Measurements from ENCODE around the gene RAD52.

Gene RAD52

DNA sequence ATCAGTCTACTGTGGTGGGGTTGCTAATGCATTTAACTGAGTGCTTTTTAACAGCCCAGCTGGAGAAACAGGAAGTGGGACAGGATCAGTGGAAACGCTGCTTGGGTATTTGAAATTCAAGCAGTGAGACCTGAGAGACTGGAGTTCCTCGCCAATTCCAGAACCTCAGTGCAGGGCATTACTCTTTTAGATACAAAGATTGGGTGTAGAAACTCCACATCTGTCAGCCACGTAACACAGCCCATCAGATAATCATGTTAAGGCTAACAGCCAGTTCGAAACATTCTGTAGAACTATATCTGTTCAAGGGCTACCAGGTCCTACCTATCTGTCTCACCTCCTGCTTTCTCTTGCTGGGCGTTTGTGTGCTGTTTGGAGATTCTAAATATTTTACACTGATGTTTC is 45.5 kb downstream of the RAD52 start:
- peaks cover 75% of the 10 kb centered on the region for H3K36me3 Mint-ChIP-seq (ENCODE audit: insufficient read depth)
- ATAC-seq (replicated peaks) (no peak), DNase-seq (no peak)
- peaks cover 11 to 28% of the 10 kb centered on the region in 2 donors for H3K4me1 Mint-ChIP-seq (ENCODE audit: low read depth in 2 of 2)
- H3K27ac Mint-ChIP-seq: peak overlapping the region in 1 of 2 donors; percentile 76
- no peaks in the 10 kb centered on the region for H3K27me3 Mint-ChIP-seq
- no peak overlapping the region for H3K4me3 Mint-ChIP-seq
- no peaks in the 10 kb centered on the region for H3K9me3 Mint-ChIP-seq

DNA sequence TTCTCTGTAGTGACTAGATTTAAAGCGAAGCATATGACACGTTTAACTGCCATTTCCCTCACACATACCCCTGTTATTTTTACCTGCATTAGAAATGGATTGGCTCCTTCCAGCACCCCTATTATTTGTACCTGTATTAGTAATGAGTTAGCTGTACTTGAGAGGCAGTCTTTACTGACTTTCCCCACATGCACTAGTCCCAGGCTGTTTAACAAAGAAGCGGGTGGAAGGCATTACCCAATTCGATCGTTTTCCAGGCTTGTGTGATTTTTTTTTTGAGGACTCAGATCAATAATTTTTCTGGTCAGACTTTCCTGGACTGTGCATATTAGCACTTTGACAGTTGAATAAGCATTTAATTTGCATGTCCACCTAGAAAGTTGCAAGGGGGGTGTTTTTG is 46.4 kb downstream of the RAD52 start:
- DNase-seq: no peak

DNA sequence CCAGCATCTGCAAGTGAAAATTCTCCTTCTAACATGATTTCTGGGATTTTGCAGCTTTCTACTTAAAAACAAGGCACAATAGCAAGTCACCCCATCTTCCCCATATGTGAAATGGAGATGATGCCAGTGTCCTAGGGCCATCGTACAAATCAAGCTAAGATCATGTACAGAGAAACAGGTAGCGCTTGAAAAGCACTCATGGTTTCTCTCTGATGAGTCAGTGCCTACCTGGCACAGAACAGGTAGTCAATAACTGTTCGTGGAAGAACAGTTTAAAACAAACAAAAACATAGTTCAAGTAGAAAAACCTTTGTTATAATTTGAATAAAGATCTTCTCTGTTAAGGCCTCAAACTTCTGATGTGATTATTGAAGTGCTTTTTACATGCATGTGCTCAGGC is 46.9 kb downstream of the RAD52 start:
- DNase-seq: no peak
- peaks cover 72% of the 10 kb centered on the region for H3K36me3 Mint-ChIP-seq (ENCODE audit: insufficient read depth)
- H3K4me1 Mint-ChIP-seq (ENCODE audit: low read depth in 2 of 2): peaks cover 11 to 28% of the 10 kb centered on the region in 2 donors
- no peak overlapping the region for H3K4me3 Mint-ChIP-seq
- no peaks in the 10 kb centered on the region for H3K27me3 Mint-ChIP-seq
- ATAC-seq (replicated peaks): no peak
- H3K27ac Mint-ChIP-seq: peak overlapping the region in 1 of 2 donors; percentile 62
- H3K9me3 Mint-ChIP-seq: no peaks in the 10 kb centered on the region

More for the DNA sequence above, 46.4 kb downstream of the RAD52 start:
- H3K36me3 Mint-ChIP-seq (ENCODE audit: insufficient read depth): peaks cover 72% of the 10 kb centered on the region
- ATAC-seq (replicated peaks): no peak
- no peaks in the 10 kb centered on the region for H3K27me3 Mint-ChIP-seq
- peak overlapping the region in 1 of 2 donors; percentile 76 for H3K27ac Mint-ChIP-seq
- H3K4me1 Mint-ChIP-seq (ENCODE audit: low read depth in 2 of 2): peaks cover 11 to 28% of the 10 kb centered on the region in 2 donors
- no peaks in the 10 kb centered on the region for H3K9me3 Mint-ChIP-seq
- H3K4me3 Mint-ChIP-seq: no peak overlapping the region

DNA sequence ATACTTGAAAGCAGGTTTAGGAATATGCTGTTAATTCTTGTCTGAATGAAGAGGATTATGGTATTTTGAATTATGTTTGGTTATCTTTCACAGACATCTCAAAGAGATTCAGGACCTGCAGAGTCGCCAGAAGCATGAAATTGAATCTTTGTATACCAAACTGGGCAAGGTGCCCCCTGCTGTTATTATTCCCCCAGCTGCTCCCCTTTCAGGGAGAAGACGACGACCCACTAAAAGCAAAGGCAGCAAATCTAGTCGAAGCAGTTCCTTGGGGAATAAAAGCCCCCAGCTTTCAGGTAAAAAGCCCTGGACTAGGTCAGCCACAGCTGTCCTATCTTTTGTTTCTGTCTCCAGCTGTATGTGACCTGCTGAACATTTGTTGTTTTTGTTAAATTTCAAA is 52.1 kb downstream of the RAD52 start:
- DNase-seq: no peak
- peaks cover 71% of the 10 kb centered on the region for H3K36me3 Mint-ChIP-seq (ENCODE audit: insufficient read depth)
- H3K27me3 Mint-ChIP-seq: no peaks in the 10 kb centered on the region
- H3K9me3 Mint-ChIP-seq: no peaks in the 10 kb centered on the region
- H3K4me1 Mint-ChIP-seq (ENCODE audit: low read depth in 2 of 2): no peaks in the 10 kb centered on the region
- H3K4me3 Mint-ChIP-seq: no peak overlapping the region
- H3K27ac Mint-ChIP-seq: no peak overlapping the region
- ATAC-seq (replicated peaks): no peak

DNA sequence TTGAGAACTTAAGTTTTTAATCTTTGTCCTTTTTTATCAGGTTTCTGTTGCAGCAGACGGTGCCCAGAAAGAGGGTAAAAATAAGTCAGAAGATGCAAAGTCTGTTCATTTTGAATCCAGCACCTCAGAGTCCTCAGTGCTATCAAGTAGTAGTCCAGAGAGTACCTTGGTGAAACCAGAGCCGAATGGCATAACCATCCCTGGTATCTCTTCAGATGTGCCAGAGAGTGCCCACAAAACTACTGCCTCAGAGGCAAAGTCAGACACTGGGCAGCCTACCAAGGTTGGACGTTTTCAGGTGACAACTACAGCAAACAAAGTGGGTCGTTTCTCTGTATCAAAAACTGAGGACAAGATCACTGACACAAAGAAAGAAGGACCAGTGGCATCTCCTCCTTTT is 53.5 kb downstream of the RAD52 start:
- ATAC-seq (replicated peaks): no peak
- no peak for DNase-seq
- peaks cover 69% of the 10 kb centered on the region for H3K36me3 Mint-ChIP-seq (ENCODE audit: insufficient read depth)
- no peaks in the 10 kb centered on the region for H3K9me3 Mint-ChIP-seq
- H3K4me1 Mint-ChIP-seq (ENCODE audit: low read depth in 2 of 2): no peaks in the 10 kb centered on the region
- no peak overlapping the region for H3K27ac Mint-ChIP-seq
- H3K27me3 Mint-ChIP-seq: no peaks in the 10 kb centered on the region
- no peak overlapping the region for H3K4me3 Mint-ChIP-seq

DNA sequence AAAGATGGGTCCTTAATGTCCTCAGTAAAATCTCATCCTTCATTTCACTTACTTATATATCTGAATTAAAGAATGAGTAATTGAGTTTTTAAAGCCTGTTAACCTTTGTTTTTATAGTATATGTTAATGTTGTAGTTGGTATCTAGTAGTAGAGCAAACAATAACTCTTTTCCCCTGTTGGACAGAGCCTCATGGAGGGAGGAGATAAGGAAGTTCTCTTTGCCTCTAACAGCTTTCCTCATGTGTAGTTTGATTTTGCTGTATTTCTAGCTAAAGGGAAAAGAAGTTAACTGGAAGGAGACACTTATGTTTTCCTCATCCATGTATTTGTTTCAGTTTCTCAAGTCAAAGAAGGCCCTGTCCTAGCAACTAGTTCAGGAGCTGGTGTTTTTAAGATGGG is 55.3 kb downstream of the RAD52 start:
- no peaks in the 10 kb centered on the region for H3K4me1 Mint-ChIP-seq (ENCODE audit: low read depth in 2 of 2)
- H3K9me3 Mint-ChIP-seq: no peaks in the 10 kb centered on the region
- H3K4me3 Mint-ChIP-seq: no peak overlapping the region
- no peak overlapping the region for H3K27ac Mint-ChIP-seq
- DNase-seq: no peak
- no peaks in the 10 kb centered on the region for H3K27me3 Mint-ChIP-seq
- H3K36me3 Mint-ChIP-seq (ENCODE audit: insufficient read depth): peaks cover 69% of the 10 kb centered on the region
- ATAC-seq (replicated peaks): no peak

DNA sequence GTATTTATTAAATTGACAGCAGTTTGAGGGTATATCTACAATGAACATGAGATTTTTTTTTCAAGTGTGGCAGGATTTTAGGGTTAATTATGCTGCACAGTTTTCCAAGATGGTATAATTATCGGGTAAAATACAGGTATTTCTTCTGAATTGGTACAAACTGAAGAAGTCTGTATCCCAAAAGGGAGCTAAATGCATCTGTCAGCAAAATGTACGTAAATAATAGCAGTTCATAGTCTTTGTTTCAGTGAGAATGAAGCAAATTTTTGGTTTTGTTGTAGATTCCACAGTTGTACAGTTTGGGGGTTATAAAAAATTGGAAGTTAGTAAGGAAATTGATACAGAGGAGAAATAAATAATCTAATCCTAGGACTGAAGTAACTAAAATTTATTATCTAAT is 63.3 kb downstream of the RAD52 start:
- no peak overlapping the region for H3K4me3 Mint-ChIP-seq
- H3K27ac Mint-ChIP-seq: peak overlapping the region in 1 of 2 donors; percentile 4

DNA sequence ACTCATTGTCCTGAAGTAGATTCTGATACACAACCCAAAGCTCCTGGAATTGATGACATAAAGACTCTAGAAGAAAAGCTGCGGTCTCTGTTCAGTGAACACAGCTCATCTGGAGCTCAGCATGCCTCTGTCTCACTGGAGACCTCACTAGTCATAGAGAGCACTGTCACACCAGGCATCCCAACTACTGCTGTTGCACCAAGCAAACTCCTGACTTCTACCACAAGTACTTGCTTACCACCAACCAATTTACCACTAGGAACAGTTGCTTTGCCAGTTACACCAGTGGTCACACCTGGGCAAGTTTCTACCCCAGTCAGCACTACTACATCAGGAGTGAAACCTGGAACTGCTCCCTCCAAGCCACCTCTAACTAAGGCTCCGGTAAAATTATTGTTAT is 63.8 kb downstream of the RAD52 start:
- no peaks in the 10 kb centered on the region for H3K27me3 Mint-ChIP-seq
- no peak overlapping the region for H3K4me3 Mint-ChIP-seq
- peaks cover 94% of the 10 kb centered on the region for H3K36me3 Mint-ChIP-seq (ENCODE audit: insufficient read depth)
- ATAC-seq (replicated peaks) (no peak), DNase-seq (no peak)
- H3K4me1 Mint-ChIP-seq (ENCODE audit: low read depth in 2 of 2): peaks cover 0 to 6% of the 10 kb centered on the region in 2 donors
- no peaks in the 10 kb centered on the region for H3K9me3 Mint-ChIP-seq
- peak overlapping the region in 1 of 2 donors; percentile 73 for H3K27ac Mint-ChIP-seq

More for the DNA sequence above, 63.3 kb downstream of the RAD52 start:
- ATAC-seq (replicated peaks) (no peak), DNase-seq (no peak)
- no peaks in the 10 kb centered on the region for H3K27me3 Mint-ChIP-seq
- H3K4me1 Mint-ChIP-seq (ENCODE audit: low read depth in 2 of 2): peaks cover 0 to 4% of the 10 kb centered on the region in 2 donors
- H3K36me3 Mint-ChIP-seq (ENCODE audit: insufficient read depth): peaks cover 94% of the 10 kb centered on the region
- H3K9me3 Mint-ChIP-seq: no peaks in the 10 kb centered on the region

DNA sequence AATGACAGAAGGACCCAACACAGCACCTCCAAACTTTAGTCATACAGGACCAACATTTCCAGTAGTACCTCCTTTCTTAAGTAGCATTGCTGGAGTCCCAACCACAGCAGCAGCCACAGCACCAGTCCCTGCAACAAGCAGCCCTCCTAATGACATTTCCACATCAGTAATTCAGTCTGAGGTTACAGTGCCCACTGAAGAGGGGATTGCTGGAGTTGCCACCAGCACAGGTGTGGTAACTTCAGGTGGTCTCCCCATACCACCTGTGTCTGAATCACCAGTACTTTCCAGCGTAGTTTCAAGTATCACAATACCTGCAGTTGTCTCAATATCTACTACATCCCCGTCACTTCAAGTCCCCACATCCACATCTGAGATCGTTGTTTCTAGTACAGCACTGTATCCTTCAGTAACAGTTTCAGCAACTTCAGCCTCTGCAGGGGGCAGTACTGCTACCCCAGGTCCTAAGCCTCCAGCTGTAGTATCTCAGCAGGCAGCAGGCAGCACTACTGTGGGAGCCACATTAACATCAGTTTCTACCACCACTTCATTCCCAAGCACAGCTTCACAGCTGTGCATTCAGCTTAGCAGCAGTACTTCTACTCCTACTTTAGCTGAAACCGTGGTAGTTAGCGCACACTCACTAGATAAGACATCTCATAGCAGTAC is 64.6 kb downstream of the RAD52 start:
- Mint-ChIP-seq H3K27me3 (no peaks in the 10 kb centered on the region), H3K36me3 (ENCODE audit: insufficient read depth) (peaks cover 94% of the 10 kb centered on the region), H3K9me3 (no peaks in the 10 kb centered on the region), H3K27ac (peak overlapping the region in 1 of 2 donors; percentile 73), H3K4me1 (ENCODE audit: low read depth in 2 of 2) (peaks cover 0 to 9% of the 10 kb centered on the region in 2 donors), H3K4me3 (no peak overlapping the region)
- no peak for DNase-seq
- no peak for ATAC-seq (replicated peaks)

DNA sequence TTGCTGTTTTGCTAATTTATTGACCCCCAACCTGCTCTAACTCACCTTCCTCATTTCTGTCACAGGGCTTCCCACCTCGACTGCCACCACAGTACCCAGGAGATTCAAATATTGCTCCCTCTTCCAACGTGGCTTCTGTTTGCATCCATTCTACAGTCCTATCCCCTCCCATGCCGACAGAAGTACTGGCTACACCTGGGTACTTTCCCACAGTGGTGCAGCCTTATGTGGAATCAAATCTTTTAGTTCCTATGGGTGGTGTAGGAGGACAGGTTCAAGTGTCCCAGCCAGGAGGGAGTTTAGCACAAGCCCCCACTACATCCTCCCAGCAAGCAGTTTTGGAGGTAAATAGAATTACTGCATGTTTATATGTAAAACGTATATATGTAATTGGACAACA is 68.8 kb downstream of the RAD52 start:
- no peak overlapping the region for H3K4me3 Mint-ChIP-seq
- ATAC-seq (replicated peaks) (no peak), DNase-seq (no peak)
- peaks cover 85% of the 10 kb centered on the region for H3K36me3 Mint-ChIP-seq (ENCODE audit: insufficient read depth)
- peaks cover 0 to 9% of the 10 kb centered on the region in 2 donors for H3K4me1 Mint-ChIP-seq (ENCODE audit: low read depth in 2 of 2)
- H3K27ac Mint-ChIP-seq: peak overlapping the region; percentile 36 to 73
- H3K27me3 Mint-ChIP-seq: no peaks in the 10 kb centered on the region
- no peaks in the 10 kb centered on the region for H3K9me3 Mint-ChIP-seq

DNA sequence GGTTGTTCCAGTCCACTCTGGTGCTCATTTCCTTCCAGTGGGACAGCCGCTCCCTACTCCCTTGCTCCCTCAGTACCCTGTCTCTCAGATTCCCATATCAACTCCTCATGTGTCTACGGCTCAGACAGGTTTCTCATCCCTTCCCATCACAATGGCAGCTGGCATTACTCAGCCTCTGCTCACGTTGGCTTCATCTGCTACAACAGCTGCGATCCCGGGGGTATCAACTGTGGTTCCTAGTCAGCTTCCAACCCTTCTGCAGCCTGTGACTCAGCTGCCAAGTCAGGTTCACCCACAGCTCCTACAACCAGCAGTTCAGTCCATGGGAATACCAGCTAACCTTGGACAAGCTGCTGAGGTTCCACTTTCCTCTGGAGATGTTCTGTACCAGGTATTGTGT is 69.9 kb downstream of the RAD52 start:
- H3K4me1 Mint-ChIP-seq (ENCODE audit: low read depth in 2 of 2): peaks cover 0 to 5% of the 10 kb centered on the region in 2 donors
- peak overlapping the region; percentile 66 to 83 for H3K27ac Mint-ChIP-seq
- DNase-seq (no peak), ATAC-seq (replicated peaks) (no peak)
- no peaks in the 10 kb centered on the region for H3K9me3 Mint-ChIP-seq
- no peaks in the 10 kb centered on the region for H3K27me3 Mint-ChIP-seq
- peaks cover 77% of the 10 kb centered on the region for H3K36me3 Mint-ChIP-seq (ENCODE audit: insufficient read depth)
- no peak overlapping the region for H3K4me3 Mint-ChIP-seq

DNA sequence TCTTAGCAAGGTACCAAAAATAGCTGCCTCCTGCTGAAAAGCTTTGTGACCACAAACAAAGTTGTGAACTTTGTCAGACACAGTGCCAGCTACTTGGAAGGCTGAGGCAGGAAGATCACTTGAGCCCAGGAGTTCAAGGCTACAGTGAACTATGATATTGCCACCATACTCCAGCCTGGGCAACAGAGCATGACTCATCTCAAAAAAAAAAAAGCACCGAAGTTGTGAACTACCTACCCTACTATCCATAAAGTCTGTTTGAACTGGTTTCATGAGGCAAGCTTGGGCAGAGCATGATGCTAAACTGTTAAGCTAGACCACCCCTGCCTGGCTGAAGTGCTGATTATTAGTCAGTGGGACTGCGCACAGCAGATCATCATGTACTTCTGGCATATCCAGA is 75.5 kb downstream of the RAD52 start:
- DNase-seq (no peak), ATAC-seq (replicated peaks) (peak; percentile 35)
- H3K27me3 Mint-ChIP-seq: no peaks in the 10 kb centered on the region
- no peaks in the 10 kb centered on the region for H3K9me3 Mint-ChIP-seq
- H3K4me3 Mint-ChIP-seq: no peak overlapping the region
- H3K4me1 Mint-ChIP-seq (ENCODE audit: low read depth in 2 of 2): peaks cover 9 to 19% of the 10 kb centered on the region in 2 donors
- H3K36me3 Mint-ChIP-seq (ENCODE audit: insufficient read depth): peaks cover 49% of the 10 kb centered on the region
- H3K27ac Mint-ChIP-seq: peak overlapping the region in 1 of 2 donors; percentile 86

DNA sequence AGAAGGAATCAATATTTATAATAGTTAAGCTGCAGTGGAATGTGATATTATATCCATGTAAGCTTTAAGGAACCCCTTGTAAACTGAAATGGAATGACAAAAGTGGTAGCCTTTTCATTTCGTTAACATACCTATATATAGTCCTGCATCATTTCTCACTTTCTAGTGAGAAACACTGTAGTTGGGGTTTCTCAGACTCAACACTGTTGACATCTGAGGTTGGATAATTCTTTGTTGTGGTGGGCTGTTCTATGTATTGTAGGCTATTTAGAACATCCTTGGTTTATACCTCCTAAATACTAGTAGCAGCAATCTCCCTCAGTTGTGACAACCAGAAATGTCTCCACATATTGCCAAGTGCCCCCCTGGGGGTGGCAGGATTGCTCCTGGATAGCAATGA is 79.1 kb downstream of the RAD52 start:
- peaks cover 9 to 28% of the 10 kb centered on the region in 2 donors for H3K4me1 Mint-ChIP-seq (ENCODE audit: low read depth in 2 of 2)
- peak overlapping the region; percentile 2 to 71 for H3K27ac Mint-ChIP-seq
- H3K4me3 Mint-ChIP-seq: no peak overlapping the region
- H3K27me3 Mint-ChIP-seq: no peaks in the 10 kb centered on the region
- H3K9me3 Mint-ChIP-seq: no peaks in the 10 kb centered on the region
- DNase-seq: no peak
- peak; percentile 94 for ATAC-seq (replicated peaks)
- peaks cover 51% of the 10 kb centered on the region for H3K36me3 Mint-ChIP-seq (ENCODE audit: insufficient read depth)

DNA sequence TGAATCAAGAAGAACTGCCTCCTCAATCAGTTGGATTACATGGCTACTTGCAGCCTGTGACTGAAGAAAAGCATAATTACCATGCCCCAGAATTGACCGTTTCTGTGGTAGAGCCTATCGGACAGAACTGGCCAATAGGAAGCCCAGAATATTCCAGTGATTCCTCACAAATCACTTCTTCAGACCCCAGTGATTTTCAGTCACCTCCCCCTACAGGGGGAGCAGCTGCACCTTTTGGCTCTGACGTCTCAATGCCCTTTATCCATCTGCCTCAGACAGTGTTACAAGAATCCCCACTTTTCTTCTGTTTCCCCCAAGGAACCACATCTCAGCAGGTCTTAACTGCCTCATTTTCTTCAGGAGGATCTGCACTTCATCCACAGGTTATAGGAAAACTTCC is 80.8 kb downstream of the RAD52 start:
- ATAC-seq (replicated peaks) (no peak), DNase-seq (no peak)
- Mint-ChIP-seq H3K36me3 (ENCODE audit: insufficient read depth) (peaks cover 66% of the 10 kb centered on the region), H3K4me3 (no peak overlapping the region), H3K4me1 (ENCODE audit: low read depth in 2 of 2) (peaks cover 9 to 27% of the 10 kb centered on the region in 2 donors), H3K27me3 (no peaks in the 10 kb centered on the region), H3K9me3 (no peaks in the 10 kb centered on the region), H3K27ac (peak overlapping the region in 1 of 2 donors; percentile 20)
